ENCODE measurements around the gene ZNF529. TPM values are rescaled to one million over a fixed set of nuclear protein-coding genes. Genes with fewer than 3 reads are reported as not detected.
A peak's percentile ranks its signal among the peaks of the same experiment; 100 is the strongest.

The ZNF529 gene
- total and polyA plus RNA-seq, 2 of the 8 experiments (the other 6 are each of a cell fraction or from before 2014, with no cell fraction given) = 8.4 to 14.1 TPM

DNA sequence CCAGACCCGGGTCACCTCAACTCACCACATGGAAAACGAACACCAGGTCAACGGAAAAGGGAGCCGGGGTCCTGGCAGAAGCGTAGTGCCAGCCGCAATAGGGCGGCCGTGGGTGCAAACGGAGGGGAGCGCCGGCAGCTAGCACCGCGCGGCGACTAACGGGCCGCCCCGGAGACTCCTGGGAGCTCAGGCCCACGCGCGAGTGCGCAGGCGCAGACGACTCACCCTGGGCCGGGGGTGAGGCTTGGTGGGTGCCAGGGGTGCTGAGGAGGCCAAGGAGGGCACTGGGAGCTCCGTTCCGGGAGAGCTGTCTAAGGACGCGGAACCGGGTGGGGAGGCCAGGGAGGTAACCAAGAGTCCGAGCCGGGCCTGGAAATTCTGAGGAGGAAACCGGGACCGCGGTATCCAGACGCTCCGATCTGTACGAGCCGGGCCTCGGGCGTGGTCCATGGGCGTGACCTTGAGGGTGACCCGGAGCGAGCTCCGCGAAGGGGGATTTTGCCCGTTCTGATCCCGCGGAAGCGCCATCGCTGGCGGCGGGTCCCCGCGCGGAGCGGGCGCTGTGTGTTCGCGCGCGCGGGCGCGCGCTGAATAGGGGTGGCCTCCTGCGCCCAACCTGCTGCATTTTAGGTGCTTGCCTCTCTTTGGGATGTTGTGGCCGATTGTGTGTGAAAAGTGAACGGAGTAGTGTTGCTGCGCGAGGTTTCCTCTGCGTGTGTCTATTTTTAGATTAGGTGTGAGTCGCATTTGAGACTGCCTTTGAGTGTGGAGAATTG lies 32.2 kb upstream of the ZNF529 start, which contains the start of gene ZNF382:
ZNF382 (plus strand) TSS at position 213 of the 776 bp plus-strand sequence. CDS start 4,602 bp downstream, outside the sequence.
- H3K56ac ChIP-seq (replicated peaks; ENCODE audit: insufficient read length, low read depth, low read length) = peak within 1 kb of the TSS; percentile 46
- H3K4me2 ChIP-seq (ENCODE audit: insufficient read depth in 1 of 2, low read depth in 2 of 2, low read length in 2 of 2) = peak within 1 kb of the TSS; percentile 86 to 99
- H2BK120ac ChIP-seq (replicated peaks; ENCODE audit: low read depth, low read length) = peak within 1 kb of the TSS; percentile 28
- peaks cover 0 to 13% (median 5%) of the 10 kb centered on the region in 4 experiments; a peak in 4 of 7 replicates for H3K27me3 ChIP-seq (replicated peaks in 1 of 4; ENCODE audit: control insufficient read depth in 3 of 4, extremely low read depth in 1 of 4, insufficient read depth in 3 of 4, low read length in 3 of 4)
- TF ChIP-seq BACH1 (IDR thresholded peaks at IDR 0.05; ENCODE audit: low read length) = peak; percentile 45
- peak; percentile 63 for TF ChIP-seq PHF8 (conservative IDR thresholded peaks at IDR 0.05; ENCODE audit: low read depth, low read length)
- TF ChIP-seq TAF1 (IDR thresholded peaks at IDR 0.05; ENCODE audit: low read depth, low read length) = no peak
- TF ChIP-seq KDM4A (IDR thresholded peaks at IDR 0.05; ENCODE audit: low read depth, low read length, severe bottlenecking) = peak; percentile 99
- peak in 1 of 2 experiments; percentile 68; a peak in 1 of 4 replicates for TF ChIP-seq HDAC2 (IDR thresholded peaks at IDR 0.05; ENCODE audit: borderline replicate concordance in 1 of 2, low read depth in 2 of 2, low read length in 2 of 2)
- TF ChIP-seq ASH2L (IDR thresholded peaks at IDR 0.05; ENCODE audit: low read length) = peak; percentile 68
- TF ChIP-seq POLR2A (IDR thresholded peaks at IDR 0.05; ENCODE audit: control extremely low read depth in 1 of 2, low read depth in 2 of 2, low read length in 2 of 2) = no peak
- TF ChIP-seq KDM1A (IDR thresholded peaks at IDR 0.05; ENCODE audit: borderline replicate concordance, low read length) = 0 out of 2 replicates have a peak, but pooled peaks have one; percentile 45
- WGBS, 2 experiments (ENCODE audit: extremely low coverage in 1 of 2, insufficient coverage in 1 of 2, insufficient read length in 1 of 2, insufficient replicate concordance in 2 of 2, low coverage in 1 of 2, low lambda C conversion rate in 2 of 2, missing lambda C conversion rate in 1 of 2) = 5% methylated on average over 59 of the region's 73 CpGs; no CpG with 5 or more reads in 1 of the 2 experiments
- H3K23ac ChIP-seq (ENCODE audit: insufficient read length) = no peak within 1 kb of the TSS
- H2BK20ac ChIP-seq (ENCODE audit: low read length) = no peak within 1 kb of the TSS
- no peak within 1 kb of the TSS for H3K27ac ChIP-seq (ENCODE audit: low read depth, low read length)
- H2BK5ac ChIP-seq (ENCODE audit: low read depth, low read length) = no peak within 1 kb of the TSS; the same call in 1 of the 2 replicates
- no peak within 1 kb of the TSS for H3K14ac ChIP-seq (ENCODE audit: insufficient read length)
- H2AFZ ChIP-seq (ENCODE audit: low read length) = peak within 1 kb of the TSS; percentile 91
- H4K20me1 ChIP-seq (replicated peaks in 1 of 2; ENCODE audit: control insufficient read depth in 1 of 2, insufficient read depth in 2 of 2, low read length in 2 of 2) = peaks cover 0 to 1% of the 10 kb centered on the region in 2 experiments
- no peak within 1 kb of the TSS for H2BK12ac ChIP-seq (ENCODE audit: low read depth, low read length)
- H4K8ac ChIP-seq (ENCODE audit: extremely low read depth, insufficient read depth, low read length) = peak within 1 kb of the TSS; percentile 91
- H3K4me1 ChIP-seq (replicated peaks in 1 of 4; ENCODE audit: control insufficient read depth in 3 of 4, insufficient read depth in 4 of 4, low read length in 3 of 4) = no peaks in the 10 kb centered on the region; a peak in 1 of 7 replicates
- H2BK15ac ChIP-seq (ENCODE audit: low read length) = 0 out of 2 replicates have a peak within 1 kb of the TSS, but pooled peaks have one; percentile 29
- H3K18ac ChIP-seq (ENCODE audit: extremely low read depth, low read length) = peak within 1 kb of the TSS; percentile 78
- peak within 1 kb of the TSS; percentile 91 for H3K4ac ChIP-seq (replicated peaks; ENCODE audit: insufficient read length, low read depth, low read length)
- no peaks in the 10 kb centered on the region for H3K9me3 ChIP-seq (ENCODE audit: insufficient read depth in 2 of 2, low read depth in 1 of 2, low read length in 1 of 2)
- DNase-seq (ENCODE audit: low read depth in 1 of 2, low spot score in 2 of 2) (peak in 1 of 2 experiments; percentile 60), FAIRE-seq (no peak)
- peak within 1 kb of the TSS; percentile 62 for H4K5ac ChIP-seq (ENCODE audit: insufficient read length, low read depth, low read length)
- H3K23me2 ChIP-seq (ENCODE audit: low read depth, low read length) = peaks cover 12% of the 10 kb centered on the region; the same call in 1 of the 2 replicates
- H3K79me1 ChIP-seq (ENCODE audit: low read depth, low read length) = no peaks in the 10 kb centered on the region
- H3K4me3 ChIP-seq (ENCODE audit: extremely low read depth in 1 of 4, insufficient read depth in 2 of 4, low read depth in 3 of 4, low read length in 4 of 4) = peak within 1 kb of the TSS; percentile 83 to 87 (median 84)
- H3K9ac ChIP-seq (replicated peaks in 1 of 4; ENCODE audit: extremely low read depth in 1 of 4, low read depth in 3 of 4, low read length in 3 of 4) = peak within 1 kb of the TSS in 3 of 4 experiments; percentile 29 to 36 (median 30); a peak in 6 of 7 replicates
- ChIA-PET CTCF (ENCODE audit: partially characterized antibody) (no interaction called here), POLR2A (ENCODE audit: partially characterized antibody) (interaction anchor here (0.5 to 1.5 kb wide), 8 partner anchors 9 to 1876 kb away, joined by 3 to 8 read pairs (median 4); partner anchors contain the start of genes ZNF260, ZNF461 and ZNF529)
- H2AK5ac ChIP-seq (ENCODE audit: low read depth, low read length) = no peak within 1 kb of the TSS
- peak within 1 kb of the TSS; percentile 73 for H4K91ac ChIP-seq (replicated peaks; ENCODE audit: insufficient read length, low read length)
- H3K79me2 ChIP-seq (ENCODE audit: control insufficient read depth in 1 of 2, insufficient read depth in 2 of 2, low read length in 2 of 2) = no peaks in the 10 kb centered on the region
- peaks cover 0 to 3% (median under 1%) of the 10 kb centered on the region in 4 experiments; a peak in 1 of 8 replicates for H3K36me3 ChIP-seq (ENCODE audit: control insufficient read depth in 2 of 4, insufficient read depth in 4 of 4, low read length in 3 of 4)
